Osteocyte (in vitro differentiated cells): Measurements from ENCODE around the gene ZSCAN10. TPM values are rescaled to one million over a fixed set of nuclear protein-coding genes. Genes with fewer than 3 reads are reported as not detected.
"Not testable (repeated sequence)": the region's sequence is repeated elsewhere in the genome, so short reads cannot be mapped to it uniquely, and the experiment has no call there.

Source experiments
- DNase-seq: peaks from one replicate; pipeline ENCODE4 v3.0.0; 2021; ENCODE audit warnings: mixed read lengths; ENCODE audit not compliant: unreplicated experiment; ENCODE audit errors: extremely low spot score
- H3K27ac Mint-ChIP-seq: one replicate; pipeline ENCODE4 v1.8.0; 2021; ENCODE audit warnings: mild to moderate bottlenecking, mixed read lengths; ENCODE audit not compliant: unreplicated experiment
- H3K27me3 Mint-ChIP-seq: one replicate; pipeline ENCODE4 v1.8.0; 2021; ENCODE audit warnings: mixed read lengths; ENCODE audit not compliant: unreplicated experiment
- H3K36me3 Mint-ChIP-seq: one replicate; pipeline ENCODE4 v1.8.0; 2021; ENCODE audit warnings: mixed read lengths; ENCODE audit not compliant: unreplicated experiment
- H3K4me1 Mint-ChIP-seq: one replicate; pipeline ENCODE4 v1.8.0; 2021; ENCODE audit warnings: mixed read lengths; ENCODE audit not compliant: unreplicated experiment
- H3K4me3 Mint-ChIP-seq: one replicate; pipeline ENCODE4 v1.8.0; 2021; ENCODE audit warnings: mild to moderate bottlenecking, moderate library complexity, mixed read lengths; ENCODE audit not compliant: unreplicated experiment
- H3K9me3 Mint-ChIP-seq: one replicate; pipeline ENCODE4 v1.8.0; 2021; ENCODE audit warnings: mixed read lengths; ENCODE audit not compliant: unreplicated experiment
- total RNA-seq: library from RNA; stranded (reverse); gene quantifications from 2 replicates; pipeline ENCODE4 v1.2.1, GENCODE V29; 2021
- TF ChIP-seq, protein P1 (sequence below): fragments of 200-600 bp; sonication (generic); IDR thresholded peaks from 2 replicates; pipeline ENCODE4 v1.5.0; 2021; ENCODE audit warnings: antibody characterized with exemption, mild to moderate bottlenecking, moderate library complexity

ZSCAN10 gene
- total RNA-seq, 1 donor from 2014 or later = not detected

GRCh38 chr16:3142770-3143169, 43.7 kb upstream of the ZSCAN10 start:
- no peaks in the 10 kb centered on the region for H3K27me3 Mint-ChIP-seq
- H3K9me3 Mint-ChIP-seq = no peaks in the 10 kb centered on the region
- peak; percentile 78 for DNase-seq
- H3K4me1 Mint-ChIP-seq = peaks cover 2% of the 10 kb centered on the region
- H3K36me3 Mint-ChIP-seq = peaks cover 13% of the 10 kb centered on the region
- H3K27ac Mint-ChIP-seq = no peak overlapping the region
- TF ChIP-seq, protein P1, sequence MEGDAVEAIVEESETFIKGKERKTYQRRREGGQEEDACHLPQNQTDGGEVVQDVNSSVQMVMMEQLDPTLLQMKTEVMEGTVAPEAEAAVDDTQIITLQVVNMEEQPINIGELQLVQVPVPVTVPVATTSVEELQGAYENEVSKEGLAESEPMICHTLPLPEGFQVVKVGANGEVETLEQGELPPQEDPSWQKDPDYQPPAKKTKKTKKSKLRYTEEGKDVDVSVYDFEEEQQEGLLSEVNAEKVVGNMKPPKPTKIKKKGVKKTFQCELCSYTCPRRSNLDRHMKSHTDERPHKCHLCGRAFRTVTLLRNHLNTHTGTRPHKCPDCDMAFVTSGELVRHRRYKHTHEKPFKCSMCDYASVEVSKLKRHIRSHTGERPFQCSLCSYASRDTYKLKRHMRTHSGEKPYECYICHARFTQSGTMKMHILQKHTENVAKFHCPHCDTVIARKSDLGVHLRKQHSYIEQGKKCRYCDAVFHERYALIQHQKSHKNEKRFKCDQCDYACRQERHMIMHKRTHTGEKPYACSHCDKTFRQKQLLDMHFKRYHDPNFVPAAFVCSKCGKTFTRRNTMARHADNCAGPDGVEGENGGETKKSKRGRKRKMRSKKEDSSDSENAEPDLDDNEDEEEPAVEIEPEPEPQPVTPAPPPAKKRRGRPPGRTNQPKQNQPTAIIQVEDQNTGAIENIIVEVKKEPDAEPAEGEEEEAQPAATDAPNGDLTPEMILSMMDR = no peak
- H3K4me3 Mint-ChIP-seq = no peak overlapping the region

DNA sequence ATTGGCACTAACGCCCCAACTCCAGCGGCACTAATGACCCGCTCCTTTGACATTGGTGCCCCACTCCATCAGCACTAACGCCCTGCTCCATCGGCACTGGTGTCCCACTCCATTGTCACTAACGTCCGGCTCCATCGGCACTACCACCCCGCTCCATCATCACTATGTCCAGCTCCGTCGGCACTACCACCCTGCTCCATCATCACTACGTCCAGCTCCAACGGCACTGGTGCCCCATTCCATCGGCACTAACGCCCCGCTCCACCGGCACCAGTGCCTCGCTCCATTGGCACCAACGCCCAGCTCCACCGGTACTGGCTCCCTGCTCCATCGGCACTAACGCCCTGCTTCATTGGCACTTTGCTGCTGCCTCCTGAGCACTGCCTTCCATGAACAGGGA, 43.2 kb upstream of the ZSCAN10 start:
- peak; percentile 84 for DNase-seq
- H3K9me3 Mint-ChIP-seq = no peaks in the 10 kb centered on the region
- H3K4me3 Mint-ChIP-seq = no peak overlapping the region
- H3K4me1 Mint-ChIP-seq = peaks cover 2% of the 10 kb centered on the region
- peaks cover 15% of the 10 kb centered on the region for H3K36me3 Mint-ChIP-seq
- no peaks in the 10 kb centered on the region for H3K27me3 Mint-ChIP-seq
- H3K27ac Mint-ChIP-seq = no peak overlapping the region
- TF ChIP-seq, protein P1 = no peak

GRCh38 chr16:3141781-3142311, 42.8 kb upstream of the ZSCAN10 start:
- DNase-seq = no peak
- Mint-ChIP-seq H3K27ac (no peak overlapping the region), H3K36me3 (peaks cover 17% of the 10 kb centered on the region), H3K27me3 (no peaks in the 10 kb centered on the region), H3K4me1 (peaks cover 2% of the 10 kb centered on the region), H3K9me3 (no peaks in the 10 kb centered on the region), H3K4me3 (no peak overlapping the region)
- TF ChIP-seq, protein P1 = no peak

DNA sequence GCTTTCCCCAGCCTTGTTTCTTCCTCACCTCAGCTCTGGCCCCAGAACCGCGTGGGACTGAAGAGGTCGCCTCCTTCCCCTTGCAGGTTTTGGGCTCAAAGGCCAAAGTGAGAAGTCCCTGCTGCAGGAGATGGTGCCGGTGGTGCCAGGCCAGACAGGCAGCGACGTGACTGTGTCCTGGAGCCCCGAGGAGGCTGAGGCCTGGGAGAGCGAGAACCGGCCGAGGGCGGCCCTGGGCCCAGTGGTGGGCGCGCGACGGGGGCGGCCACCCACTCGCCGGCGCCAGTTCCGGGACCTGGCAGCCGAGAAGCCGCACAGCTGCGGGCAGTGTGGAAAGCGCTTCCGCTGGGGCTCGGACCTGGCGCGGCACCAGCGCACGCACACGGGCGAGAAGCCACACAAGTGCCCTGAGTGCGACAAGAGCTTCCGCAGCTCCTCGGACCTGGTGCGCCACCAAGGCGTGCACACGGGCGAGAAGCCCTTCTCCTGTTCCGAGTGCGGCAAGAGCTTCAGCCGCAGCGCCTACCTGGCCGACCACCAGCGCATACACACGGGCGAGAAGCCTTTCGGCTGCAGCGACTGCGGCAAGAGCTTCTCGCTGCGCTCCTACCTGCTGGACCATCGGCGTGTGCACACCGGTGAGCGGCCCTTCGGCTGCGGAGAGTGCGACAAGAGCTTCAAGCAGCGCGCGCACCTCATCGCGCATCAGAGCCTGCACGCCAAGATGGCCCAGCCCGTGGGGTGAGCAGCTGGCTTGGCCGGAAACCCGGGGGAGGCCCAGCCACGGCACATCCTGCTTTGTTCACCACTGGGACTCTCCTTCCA, 41.7 kb upstream of the ZSCAN10 start:
- Mint-ChIP-seq H3K27me3 (no peaks in the 10 kb centered on the region), H3K27ac (no peak overlapping the region)

GRCh38 chr16:3139561-3139960, 40.5 kb upstream of the ZSCAN10 start:
- H3K27ac Mint-ChIP-seq, H3K4me3 Mint-ChIP-seq, DNase-seq, H3K27me3 Mint-ChIP-seq, H3K9me3 Mint-ChIP-seq: not testable (repeated sequence)
- Mint-ChIP-seq H3K36me3 (peaks cover 17% of the 10 kb centered on the region), H3K4me1 (peaks cover 11% of the 10 kb centered on the region)

More for the DNA sequence above, 41.7 kb upstream of the ZSCAN10 start:
- DNase-seq = peak; percentile 81
- TF ChIP-seq, protein P1 = no peak
- H3K4me1 Mint-ChIP-seq = peaks cover 6% of the 10 kb centered on the region
- H3K36me3 Mint-ChIP-seq = peaks cover 17% of the 10 kb centered on the region
- H3K4me3 Mint-ChIP-seq = no peak overlapping the region
- H3K9me3 Mint-ChIP-seq = no peaks in the 10 kb centered on the region
